Transverse colon (tissue), 4 donors: ENCODE results near the gene SMG6. TPM values are rescaled to one million over a fixed set of nuclear protein-coding genes. Genes with fewer than 3 reads are reported as not detected.

Source experiments
- DNase-seq: peaks from one replicate; pipeline ENCODE4 v3.0.0-alpha.2; 2019
- H3K27ac ChIP-seq, 4 donors: fragments of 200-600 bp; sonication (generic); 2 replicates each; pipeline ENCODE4 v1.5.1; 2016 to 2018; ENCODE audit warnings: inconsistent platforms in 4 of 4
- H3K27me3 ChIP-seq: fragments of 200-600 bp; sonication (generic); 2 replicates; pipeline ENCODE4 v1.5.1; 2017; ENCODE audit warnings: inconsistent platforms
- H3K36me3 ChIP-seq, 4 donors: fragments of 200-600 bp; sonication (generic); 2 replicates each; pipeline ENCODE4 v1.5.1; 2017 to 2019; ENCODE audit warnings: inconsistent platforms in 4 of 4
- H3K4me1 ChIP-seq, 4 donors: fragments of 200-600 bp; sonication (generic); 2 replicates each; pipeline ENCODE4 v1.5.1; 2017 to 2020; ENCODE audit warnings: inconsistent platforms in 4 of 4
- H3K4me3 ChIP-seq, 4 donors: fragments of 200-600 bp; sonication (generic); 1 replicate in 1 of 4; 2 replicates in 3 of 4; pipeline versions ENCODE4 v1.5.1 to v1.6.1; 2017 to 2019; ENCODE audit warnings: inconsistent platforms in 4 of 4
- H3K9me3 ChIP-seq, 2 donors: fragments of 200-600 bp; sonication (generic); 2 replicates each; pipeline ENCODE4 v1.5.1; 2017 to 2019; ENCODE audit warnings: inconsistent platforms in 2 of 2
- EP300 ChIP-seq: sonication (generic); formaldehyde crosslinking; IDR thresholded peaks from one replicate; pipeline ENCODE4 v1.6.1; 2017; ENCODE audit warnings: antibody characterized with exemption, low read depth
- POLR2A ChIP-seq: fragments of 450-650 bp; IDR thresholded peaks from one replicate; pipeline ENCODE4 v1.6.1; 2016; ENCODE audit warnings: antibody characterized with exemption, mild to moderate bottlenecking, moderate library complexity
- POLR2AphosphoS5 ChIP-seq, 3 donors: sonication (generic); formaldehyde crosslinking; IDR thresholded peaks; one replicate each; pipeline ENCODE4 v1.6.1; 2016; ENCODE audit warnings: antibody characterized with exemption in 3 of 3
- WGBS, 2 donors: methylation state at CpG; one replicate each; pipeline ENCODE4 v1.1.5; 2018; ENCODE audit warnings: low coverage in 1 of 2; 5-methylcytosine and 5-hydroxymethylcytosine counted together
- in situ Hi-C, 4 donors: fragments of 200-750 bp; cut with MboI; loops; one replicate each; pipeline versions ENCODE4 v1.15.0 to v1.15.1; 2017; ENCODE audit warnings: low sequenced_read_pairs in 3 of 4, low pct_ligation_motif_present in 1 of 4, low pct_unique_long_range_greater_than_20kb in 1 of 4
- intact Hi-C: fragments of 100-400 bp; cut with DNase I; formaldehyde crosslinking; loops from one replicate; pipeline ENCODE4 v1.15.1; 2023; ENCODE audit warnings: low total_unique reads
- total RNA-seq, 4 donors: library from RNA; depleted of rRNA; stranded (reverse); fragments of >200 nt; gene quantifications; one replicate each; pipeline ENCODE4 v1.1.0, GENCODE V29; 2016
- TF ChIP-seq, protein P1 (sequence below), 5 experiments: fragments of 200-600 bp in 3 of 5; fragments of 450-650 bp in 2 of 5; sonication (generic) in 3 of 5; IDR thresholded peaks; 1 replicate in 2 of 5; 2 replicates in 3 of 5; pipeline ENCODE4 v1.5.1; 2016 to 2017; ENCODE audit warnings: antibody characterized with exemption in 5 of 5, inconsistent platforms in 3 of 5, mild to moderate bottlenecking in 2 of 5, moderate library complexity in 1 of 5

SMG6 gene
- total RNA-seq, 4 donors from 2014 or later, result 28.6 to 112 (median 39.1) TPM

DNA sequence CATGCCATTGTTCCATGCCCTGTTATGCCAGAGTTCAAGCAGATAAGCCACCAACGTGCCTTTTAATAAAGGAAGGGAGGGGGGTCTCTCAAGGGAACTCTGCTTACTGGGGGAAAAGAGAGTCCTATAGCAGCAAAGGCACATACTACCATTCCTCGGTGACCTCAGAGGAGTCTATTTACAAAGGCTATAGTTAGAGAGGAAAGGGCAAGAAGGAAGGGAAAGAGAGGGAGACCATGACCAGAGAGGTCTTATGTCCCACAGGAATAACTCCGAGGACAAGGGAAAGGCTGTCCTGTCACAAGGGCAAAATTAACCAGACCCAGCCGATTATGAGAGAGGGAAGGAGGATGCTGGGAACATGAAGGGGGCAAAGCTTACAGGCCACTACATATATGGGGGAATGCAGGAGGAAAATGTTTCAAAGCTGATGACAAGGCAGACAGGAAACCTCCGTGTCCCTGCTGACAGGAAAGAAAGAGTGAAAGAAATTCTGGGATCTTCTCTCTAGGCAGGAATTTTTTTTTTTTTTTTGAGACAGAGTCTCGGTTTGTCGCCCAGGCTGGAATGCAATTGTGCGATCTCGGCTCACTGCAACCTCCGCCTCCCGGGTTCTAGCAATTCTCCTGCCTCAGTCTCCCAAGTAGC, 197.2 kb downstream of the SMG6 start:
- Histone ChIP-seq H3K9me3 (no peaks in the 10 kb centered on the region), H3K27ac (peak overlapping the region in 3 of 4 donors; percentile 21 to 36 (median 29)), H3K36me3 (no peaks in the 10 kb centered on the region), H3K27me3 (no peaks in the 10 kb centered on the region), H3K4me3 (no peak overlapping the region), H3K4me1 (peaks cover 7 to 30% (median 17%) of the 10 kb centered on the region in 4 donors)
- intact Hi-C loops (no loop called here), in situ Hi-C loops (no loop called here)
- no peak for DNase-seq
- 71 to 78% methylated on average over 8 to 11 of the region's 11 CpGs for WGBS, 2 donors
- TF ChIP-seq, protein P1, sequence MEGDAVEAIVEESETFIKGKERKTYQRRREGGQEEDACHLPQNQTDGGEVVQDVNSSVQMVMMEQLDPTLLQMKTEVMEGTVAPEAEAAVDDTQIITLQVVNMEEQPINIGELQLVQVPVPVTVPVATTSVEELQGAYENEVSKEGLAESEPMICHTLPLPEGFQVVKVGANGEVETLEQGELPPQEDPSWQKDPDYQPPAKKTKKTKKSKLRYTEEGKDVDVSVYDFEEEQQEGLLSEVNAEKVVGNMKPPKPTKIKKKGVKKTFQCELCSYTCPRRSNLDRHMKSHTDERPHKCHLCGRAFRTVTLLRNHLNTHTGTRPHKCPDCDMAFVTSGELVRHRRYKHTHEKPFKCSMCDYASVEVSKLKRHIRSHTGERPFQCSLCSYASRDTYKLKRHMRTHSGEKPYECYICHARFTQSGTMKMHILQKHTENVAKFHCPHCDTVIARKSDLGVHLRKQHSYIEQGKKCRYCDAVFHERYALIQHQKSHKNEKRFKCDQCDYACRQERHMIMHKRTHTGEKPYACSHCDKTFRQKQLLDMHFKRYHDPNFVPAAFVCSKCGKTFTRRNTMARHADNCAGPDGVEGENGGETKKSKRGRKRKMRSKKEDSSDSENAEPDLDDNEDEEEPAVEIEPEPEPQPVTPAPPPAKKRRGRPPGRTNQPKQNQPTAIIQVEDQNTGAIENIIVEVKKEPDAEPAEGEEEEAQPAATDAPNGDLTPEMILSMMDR (IDR thresholded peaks at IDR 0.05), result no peak
- TF ChIP-seq EP300 (no peak), POLR2A (no peak), POLR2AphosphoS5 (IDR thresholded peaks at IDR 0.05) (no peak)

DNA sequence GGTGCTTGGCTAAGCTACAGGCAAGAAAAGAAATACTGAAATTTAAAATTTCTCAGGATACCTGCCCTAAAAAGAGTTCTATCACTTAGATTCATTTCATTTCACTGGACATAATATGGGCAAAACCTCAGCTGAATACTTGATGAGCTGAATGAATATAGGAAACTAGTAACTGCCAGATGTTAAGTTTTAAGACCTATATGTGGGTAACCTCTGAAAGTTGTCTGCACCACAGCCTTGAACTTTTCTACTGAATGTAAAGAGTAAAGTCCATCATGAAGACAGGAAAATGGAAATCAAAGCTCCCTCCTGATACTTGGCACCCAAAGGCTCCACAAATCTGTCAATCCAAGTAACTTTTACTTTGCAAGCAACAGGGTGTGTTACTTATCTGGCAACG, 197.9 kb downstream of the SMG6 start:
- Histone ChIP-seq H3K27ac (no peak overlapping the region), H3K36me3 (no peaks in the 10 kb centered on the region), H3K4me3 (no peak overlapping the region), H3K4me1 (peaks cover 7 to 38% (median 23%) of the 10 kb centered on the region in 4 donors), H3K9me3 (no peaks in the 10 kb centered on the region), H3K27me3 (no peaks in the 10 kb centered on the region)
- WGBS, 2 donors, result 51% methylated on average over 1 of the region's 1 CpG; no CpG with 5 or more reads in 1 of the 2 donors
- in situ Hi-C loops, result no loop called here
- intact Hi-C loops, result no loop called here
- TF ChIP-seq EP300 (no peak), POLR2AphosphoS5 (IDR thresholded peaks at IDR 0.05) (no peak), POLR2A (no peak)
- TF ChIP-seq, protein P1 (IDR thresholded peaks at IDR 0.05), result no peak
- no peak for DNase-seq

DNA sequence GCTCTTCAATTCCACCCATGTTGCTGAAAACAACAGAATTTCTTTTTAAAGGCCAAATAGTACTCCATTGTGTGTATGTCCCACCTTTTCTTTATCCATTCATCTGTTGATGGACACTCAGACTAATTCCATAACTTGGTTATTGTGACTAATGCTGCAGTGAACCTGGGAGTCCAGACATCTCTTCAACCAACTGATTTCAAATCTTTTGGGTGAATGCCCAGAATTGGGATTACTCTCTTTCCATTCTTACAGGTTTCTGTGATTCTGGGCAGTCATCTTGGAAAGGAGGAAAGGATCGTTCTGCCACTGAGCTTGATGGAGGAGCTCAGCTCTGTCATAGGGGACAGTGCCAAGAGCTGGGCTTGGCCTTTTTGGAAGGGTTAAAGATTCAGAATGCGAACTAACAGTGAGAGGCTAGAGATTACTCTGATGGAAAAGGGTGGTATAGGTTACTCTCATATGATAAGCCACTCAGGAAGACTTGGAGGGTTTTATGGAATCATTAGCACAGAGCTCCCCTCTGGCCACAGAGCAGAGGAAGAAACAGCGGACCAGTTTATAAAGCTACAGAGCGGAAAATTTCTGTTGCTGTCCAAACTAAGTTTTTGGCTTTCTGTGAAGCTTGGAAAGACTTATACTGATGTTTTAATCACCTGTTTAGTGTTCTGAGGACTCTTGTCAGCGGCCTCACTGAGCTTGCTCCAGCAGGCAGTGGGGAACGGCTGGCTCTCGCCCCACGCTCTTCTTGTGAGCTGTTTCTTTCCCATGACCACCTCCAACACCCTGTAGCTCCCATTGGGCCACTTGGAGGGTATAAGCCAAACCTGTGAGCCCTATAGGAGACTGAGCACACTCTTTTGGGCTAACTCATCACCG, 200.4 kb downstream of the SMG6 start:
- WGBS, 2 donors, result 91% methylated on average over 5 to 9 of the region's 9 CpGs
- no peaks in the 10 kb centered on the region for H3K36me3 ChIP-seq

More for the DNA sequence above, 200.4 kb downstream of the SMG6 start:
- in situ Hi-C loops, result no loop called here
- peaks cover 7 to 38% (median 25%) of the 10 kb centered on the region in 4 donors for H3K4me1 ChIP-seq
- TF ChIP-seq EP300 (no peak), POLR2AphosphoS5 (IDR thresholded peaks at IDR 0.05) (no peak), POLR2A (no peak)
- TF ChIP-seq, protein P1 (IDR thresholded peaks at IDR 0.05), result no peak
- no peak overlapping the region for H3K4me3 ChIP-seq
- DNase-seq, result no peak
- no peaks in the 10 kb centered on the region for H3K9me3 ChIP-seq
- peak overlapping the region in 3 of 4 donors; percentile 29 to 49 (median 29) for H3K27ac ChIP-seq
- H3K27me3 ChIP-seq, result no peaks in the 10 kb centered on the region
- intact Hi-C loops, result no loop called here
